ENCODE measurements around the gene ARTN.

The ARTN gene

DNA sequence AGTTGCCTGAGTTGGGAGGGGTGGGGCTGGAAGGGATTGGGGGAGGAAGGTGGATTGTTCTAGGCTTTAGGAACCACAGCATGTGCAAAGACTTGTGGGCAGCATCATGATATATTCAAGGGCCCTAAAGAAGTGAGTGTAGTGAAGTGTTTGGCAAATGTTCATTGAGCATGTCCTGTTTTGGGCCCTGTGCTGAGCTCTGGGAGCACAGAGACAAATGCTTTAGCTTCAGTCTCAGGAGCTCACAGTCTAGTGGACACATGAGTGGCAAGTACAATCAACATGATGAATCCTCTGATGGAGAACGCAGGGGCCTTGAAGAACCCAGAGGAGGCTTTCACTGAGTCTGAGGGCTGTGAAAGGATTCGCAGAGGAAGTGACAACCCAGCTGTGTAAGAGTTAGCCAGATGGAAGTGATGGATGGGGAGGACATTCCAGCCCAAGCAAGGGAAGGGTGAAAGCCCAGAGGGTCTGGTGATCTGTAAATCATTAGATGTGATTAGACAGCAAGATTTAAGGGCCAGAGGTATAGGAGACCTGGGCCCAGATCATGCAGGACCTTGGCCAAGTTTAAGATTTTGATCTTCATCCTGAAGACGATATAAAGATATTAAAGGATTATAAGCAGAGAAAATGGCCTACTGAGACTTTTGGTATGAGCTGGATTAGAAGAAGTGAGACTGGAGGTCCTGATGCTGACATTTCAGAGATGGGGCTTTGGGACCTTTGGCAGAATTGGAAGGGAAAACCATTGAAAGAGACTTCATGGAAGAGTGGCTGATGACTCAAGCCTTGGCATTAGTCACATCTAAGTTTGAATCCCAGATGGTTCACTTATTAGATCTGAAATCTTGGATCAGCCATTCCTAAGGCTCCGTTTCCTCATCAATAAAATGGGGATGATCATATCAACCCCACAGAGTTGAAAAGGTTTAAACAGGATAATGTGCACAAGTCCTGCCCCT, 17.7 kb downstream of the ARTN start:
- Histone ChIP-seq H3K9ac (ENCODE audit: low read depth, low read length, poor library complexity, severe bottlenecking) (no peak overlapping the region), H3K9me3 (ENCODE audit: insufficient read depth, low read depth, low read length) (no peaks in the 10 kb centered on the region), H2AFZ (ENCODE audit: low read length) (no peak overlapping the region), H3K4me3 (ENCODE audit: low read length, poor library complexity, severe bottlenecking) (no peak overlapping the region), H3K36me3 (ENCODE audit: insufficient read depth, low read length) (no peaks in the 10 kb centered on the region), H3K79me2 (ENCODE audit: insufficient read depth, low read length) (peaks cover 17% of the 10 kb centered on the region), H3K9me2 (replicated peaks; ENCODE audit: low read depth, low read length) (no peaks in the 10 kb centered on the region), H3K4me2 (ENCODE audit: low read depth, low read length, poor library complexity, severe bottlenecking) (no peak overlapping the region), H3K27me3 (ENCODE audit: insufficient read depth, low read length, poor library complexity, severe bottlenecking) (no peaks in the 10 kb centered on the region), H3K4me1 (ENCODE audit: insufficient read depth, low read length, poor library complexity, severe bottlenecking) (peaks cover 14% of the 10 kb centered on the region), H3F3A (ENCODE audit: low read depth) (no peaks in the 10 kb centered on the region), H4K20me1 (ENCODE audit: insufficient read depth, low read length, poor library complexity, severe bottlenecking) (no peaks in the 10 kb centered on the region)
- TF ChIP-seq, protein P1, sequence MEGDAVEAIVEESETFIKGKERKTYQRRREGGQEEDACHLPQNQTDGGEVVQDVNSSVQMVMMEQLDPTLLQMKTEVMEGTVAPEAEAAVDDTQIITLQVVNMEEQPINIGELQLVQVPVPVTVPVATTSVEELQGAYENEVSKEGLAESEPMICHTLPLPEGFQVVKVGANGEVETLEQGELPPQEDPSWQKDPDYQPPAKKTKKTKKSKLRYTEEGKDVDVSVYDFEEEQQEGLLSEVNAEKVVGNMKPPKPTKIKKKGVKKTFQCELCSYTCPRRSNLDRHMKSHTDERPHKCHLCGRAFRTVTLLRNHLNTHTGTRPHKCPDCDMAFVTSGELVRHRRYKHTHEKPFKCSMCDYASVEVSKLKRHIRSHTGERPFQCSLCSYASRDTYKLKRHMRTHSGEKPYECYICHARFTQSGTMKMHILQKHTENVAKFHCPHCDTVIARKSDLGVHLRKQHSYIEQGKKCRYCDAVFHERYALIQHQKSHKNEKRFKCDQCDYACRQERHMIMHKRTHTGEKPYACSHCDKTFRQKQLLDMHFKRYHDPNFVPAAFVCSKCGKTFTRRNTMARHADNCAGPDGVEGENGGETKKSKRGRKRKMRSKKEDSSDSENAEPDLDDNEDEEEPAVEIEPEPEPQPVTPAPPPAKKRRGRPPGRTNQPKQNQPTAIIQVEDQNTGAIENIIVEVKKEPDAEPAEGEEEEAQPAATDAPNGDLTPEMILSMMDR (conservative IDR thresholded peaks at IDR 0.05; ENCODE audit: low read length) = no peak
- no peak for TF ChIP-seq EZH2phosphoT487 (IDR thresholded peaks at IDR 0.05; ENCODE audit: borderline replicate concordance)

- Histone ChIP-seq H3K27me3 (ENCODE audit: insufficient read depth, low read length, poor library complexity, severe bottlenecking) (no peaks in the 10 kb centered on the region), H4K20me1 (ENCODE audit: insufficient read depth, low read length, poor library complexity, severe bottlenecking) (no peaks in the 10 kb centered on the region), H3K9me3 (ENCODE audit: insufficient read depth, low read depth, low read length) (no peaks in the 10 kb centered on the region), H3K9ac (ENCODE audit: low read depth, low read length, poor library complexity, severe bottlenecking) (no peak overlapping the region), H3K4me2 (ENCODE audit: low read depth, low read length, poor library complexity, severe bottlenecking) (no peak overlapping the region), H3K36me3 (ENCODE audit: insufficient read depth, low read length) (no peaks in the 10 kb centered on the region), H2AFZ (ENCODE audit: low read length) (no peak overlapping the region), H3K79me2 (ENCODE audit: insufficient read depth, low read length) (peaks cover 7% of the 10 kb centered on the region), H3K4me3 (ENCODE audit: low read length, poor library complexity, severe bottlenecking) (no peak overlapping the region), H3F3A (ENCODE audit: low read depth) (no peaks in the 10 kb centered on the region), H3K9me2 (replicated peaks; ENCODE audit: low read depth, low read length) (no peaks in the 10 kb centered on the region), H3K4me1 (ENCODE audit: insufficient read depth, low read length, poor library complexity, severe bottlenecking) (peaks cover 7% of the 10 kb centered on the region)
- TF ChIP-seq, protein P1 (conservative IDR thresholded peaks at IDR 0.05; ENCODE audit: low read length) = no peak
- TF ChIP-seq EZH2phosphoT487 (IDR thresholded peaks at IDR 0.05; ENCODE audit: borderline replicate concordance) = no peak
These were observed 19.2 kb downstream of the ARTN start for GRCh38 chr1:43952731-43953346.

DNA sequence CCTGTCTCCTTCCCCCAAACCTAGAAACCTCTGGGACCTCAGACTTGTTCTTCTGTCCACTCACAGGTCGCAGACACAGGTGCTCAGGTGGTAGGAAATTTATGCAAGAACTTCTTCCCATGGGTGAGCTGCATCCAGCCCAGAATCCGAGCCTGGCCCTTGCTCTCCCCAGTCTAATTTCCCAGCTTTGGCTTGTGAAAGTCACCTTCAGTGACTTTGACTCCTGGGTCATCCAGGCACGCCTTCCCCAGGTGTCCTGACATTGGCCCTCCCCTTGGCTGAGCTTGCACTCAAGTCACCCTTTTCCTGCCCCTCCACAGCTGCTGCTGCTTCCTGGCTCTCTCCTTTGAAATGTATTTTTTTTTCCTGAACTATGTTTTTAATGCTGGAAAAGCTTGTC, 19.8 kb downstream of the ARTN start:
- H3K79me2 ChIP-seq (ENCODE audit: insufficient read depth, low read length) = 0 out of 2 replicates have a peak, but pooled peaks cover 1% of the 10 kb centered on the region
- H3K36me3 ChIP-seq (ENCODE audit: insufficient read depth, low read length) = no peaks in the 10 kb centered on the region
- no peaks in the 10 kb centered on the region for H4K20me1 ChIP-seq (ENCODE audit: insufficient read depth, low read length, poor library complexity, severe bottlenecking)
- H2AFZ ChIP-seq (ENCODE audit: low read length) = no peak overlapping the region
- no peaks in the 10 kb centered on the region for H3K27me3 ChIP-seq (ENCODE audit: insufficient read depth, low read length, poor library complexity, severe bottlenecking)
- H3F3A ChIP-seq (ENCODE audit: low read depth) = no peaks in the 10 kb centered on the region
- no peak overlapping the region for H3K9ac ChIP-seq (ENCODE audit: low read depth, low read length, poor library complexity, severe bottlenecking)
- no peak for TF ChIP-seq EZH2phosphoT487 (IDR thresholded peaks at IDR 0.05; ENCODE audit: borderline replicate concordance)
- H3K9me2 ChIP-seq (replicated peaks; ENCODE audit: low read depth, low read length) = no peaks in the 10 kb centered on the region
- no peak overlapping the region for H3K4me2 ChIP-seq (ENCODE audit: low read depth, low read length, poor library complexity, severe bottlenecking)
- peaks cover 3% of the 10 kb centered on the region for H3K4me1 ChIP-seq (ENCODE audit: insufficient read depth, low read length, poor library complexity, severe bottlenecking)
- no peak overlapping the region for H3K4me3 ChIP-seq (ENCODE audit: low read length, poor library complexity, severe bottlenecking)
- H3K9me3 ChIP-seq (ENCODE audit: insufficient read depth, low read depth, low read length) = no peaks in the 10 kb centered on the region

Data from Loucy (cell line).